ENCODE measurements around the gene C6orf120. TPM values are rescaled to one million over a fixed set of nuclear protein-coding genes. Genes with fewer than 3 reads are reported as not detected.

Gene C6orf120
- total and polyA plus RNA-seq, 11 donors = 3.4 to 22.9 (median 18.8) TPM

DNA sequence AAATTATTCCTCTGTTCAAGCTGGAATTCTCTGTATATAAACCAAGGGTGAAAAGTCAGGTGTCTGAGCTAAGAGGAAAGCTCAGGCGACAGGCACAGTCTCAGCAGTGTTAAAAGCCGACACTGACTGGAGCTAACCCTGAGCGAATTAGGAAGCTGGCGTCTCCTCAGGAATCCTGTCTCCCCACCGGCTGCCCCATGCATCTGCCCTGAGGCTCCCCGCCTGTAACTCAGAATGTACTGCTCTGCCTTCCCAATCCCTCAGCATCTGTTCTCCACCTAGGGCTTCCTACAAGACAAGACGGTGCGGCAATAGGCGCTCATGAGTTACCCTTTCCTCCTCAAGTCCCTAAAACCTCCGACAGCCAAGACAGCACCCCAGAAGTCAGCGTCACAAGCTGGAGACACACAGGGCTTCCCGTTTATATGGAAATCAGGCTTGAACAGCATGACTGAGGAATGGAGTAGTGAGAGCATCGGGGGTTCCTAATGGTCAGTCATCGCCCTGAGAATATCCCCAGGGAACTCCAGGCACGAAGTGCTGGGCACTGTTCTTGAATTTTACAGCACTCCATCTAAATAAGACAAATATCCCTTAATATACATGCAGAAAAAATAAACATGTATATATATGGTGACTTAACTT, 33.6 kb upstream of the C6orf120 start:
- Histone ChIP-seq H3K9me3 (no peaks in the 10 kb centered on the region), H3K36me3 (peaks cover 0 to 59% (median 27%) of the 10 kb centered on the region in 9 donors), H3K4me3 (no peak overlapping the region), H3K4me1 (peaks cover 0 to 16% (median 2%) of the 10 kb centered on the region in 12 donors), H3K27ac (no peak overlapping the region), H3K27me3 (no peaks in the 10 kb centered on the region)
- intact Hi-C loops (cut with DNase I) = no loop called here
- no peak for DNase-seq
- WGBS, 4 donors = 91 to 96% (median 93%) methylated on average over 15 of the region's 15 CpGs
- TF ChIP-seq, protein P1, sequence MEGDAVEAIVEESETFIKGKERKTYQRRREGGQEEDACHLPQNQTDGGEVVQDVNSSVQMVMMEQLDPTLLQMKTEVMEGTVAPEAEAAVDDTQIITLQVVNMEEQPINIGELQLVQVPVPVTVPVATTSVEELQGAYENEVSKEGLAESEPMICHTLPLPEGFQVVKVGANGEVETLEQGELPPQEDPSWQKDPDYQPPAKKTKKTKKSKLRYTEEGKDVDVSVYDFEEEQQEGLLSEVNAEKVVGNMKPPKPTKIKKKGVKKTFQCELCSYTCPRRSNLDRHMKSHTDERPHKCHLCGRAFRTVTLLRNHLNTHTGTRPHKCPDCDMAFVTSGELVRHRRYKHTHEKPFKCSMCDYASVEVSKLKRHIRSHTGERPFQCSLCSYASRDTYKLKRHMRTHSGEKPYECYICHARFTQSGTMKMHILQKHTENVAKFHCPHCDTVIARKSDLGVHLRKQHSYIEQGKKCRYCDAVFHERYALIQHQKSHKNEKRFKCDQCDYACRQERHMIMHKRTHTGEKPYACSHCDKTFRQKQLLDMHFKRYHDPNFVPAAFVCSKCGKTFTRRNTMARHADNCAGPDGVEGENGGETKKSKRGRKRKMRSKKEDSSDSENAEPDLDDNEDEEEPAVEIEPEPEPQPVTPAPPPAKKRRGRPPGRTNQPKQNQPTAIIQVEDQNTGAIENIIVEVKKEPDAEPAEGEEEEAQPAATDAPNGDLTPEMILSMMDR (IDR thresholded peaks at IDR 0.05) = no peak
- no peak for TF ChIP-seq POLR2A (IDR thresholded peaks at IDR 0.05)
- no peak for ATAC-seq

GRCh38 chr6:169669147-169669546, 32.8 kb upstream of the C6orf120 start:
- H3K4me3 ChIP-seq = no peak overlapping the region
- peaks cover 0 to 51% (median 20%) of the 10 kb centered on the region in 9 donors for H3K36me3 ChIP-seq
- intact Hi-C loops (cut with DNase I) = no loop called here
- DNase-seq (no peak), ATAC-seq (no peak)
- H3K27me3 ChIP-seq = no peaks in the 10 kb centered on the region
- peaks cover 0 to 16% (median 2%) of the 10 kb centered on the region in 12 donors for H3K4me1 ChIP-seq
- peak overlapping the region in 11 of 12 donors; percentile 16 to 77 (median 41) for H3K27ac ChIP-seq
- WGBS, 4 donors = 81 to 90% (median 85%) methylated on average over 6 of the region's 6 CpGs
- peaks cover 0 to 3% (median 0%) of the 10 kb centered on the region in 12 donors for H3K9me3 ChIP-seq
- TF ChIP-seq, protein P1 (IDR thresholded peaks at IDR 0.05) = no peak
- no peak for TF ChIP-seq POLR2A (IDR thresholded peaks at IDR 0.05)

- TF ChIP-seq POLR2A (IDR thresholded peaks at IDR 0.05) = no peak
- TF ChIP-seq, protein P1 (IDR thresholded peaks at IDR 0.05) = no peak
- peak overlapping the region in 11 of 12 donors; percentile 16 to 77 (median 41) for H3K27ac ChIP-seq
Measured at GRCh38 chr6:169669889-169670288, 32.0 kb upstream of the C6orf120 start.

GRCh38 chr6:169671563-169671962, 30.4 kb upstream of the C6orf120 start:
- Histone ChIP-seq H3K4me1 (peaks cover 0 to 16% (median 2%) of the 10 kb centered on the region in 12 donors), H3K9me3 (peaks cover 0 to 8% (median 0%) of the 10 kb centered on the region in 12 donors), H3K27ac (no peak overlapping the region), H3K4me3 (no peak overlapping the region), H3K36me3 (peaks cover 0 to 33% (median 14%) of the 10 kb centered on the region in 9 donors), H3K27me3 (no peaks in the 10 kb centered on the region)
- intact Hi-C loops (cut with DNase I) = no loop called here
- ATAC-seq (no peak), DNase-seq (no peak)
- WGBS, 4 donors = 96 to 97% (median 97%) methylated on average over 5 of the region's 5 CpGs
- TF ChIP-seq, protein P1 (IDR thresholded peaks at IDR 0.05) = no peak
- no peak for TF ChIP-seq POLR2A (IDR thresholded peaks at IDR 0.05)

More at GRCh38 chr6:169669889-169670288, 32.0 kb upstream of the C6orf120 start:
- WGBS, 4 donors = 43 to 58% (median 51%) methylated on average over 7 of the region's 7 CpGs
- Histone ChIP-seq H3K4me1 (peaks cover 0 to 16% (median 2%) of the 10 kb centered on the region in 12 donors), H3K9me3 (peaks cover 0 to 8% (median 0%) of the 10 kb centered on the region in 12 donors), H3K27me3 (no peaks in the 10 kb centered on the region), H3K4me3 (no peak overlapping the region), H3K36me3 (peaks cover 0 to 47% (median 17%) of the 10 kb centered on the region in 9 donors)
- no peak for DNase-seq
- ATAC-seq = peak in 3 of 4 donors; percentile 69 to 93 (median 75)
- intact Hi-C loops (cut with DNase I) = no loop called here
